Activated naive CD4-positive, alpha-beta T cell treated with Interleukin-2 at 50 U/mL for 16 hours (primary cell): ENCODE measurements around the gene CASS4.
"Not testable (repeated sequence)": the region's sequence is repeated elsewhere in the genome, so short reads cannot be mapped to it uniquely, and the experiment has no call there.

Experiments
- DNase-seq: peaks from one replicate; pipeline ENCODE4 v3.0.0-alpha.2; 2020

Gene CASS4, protein sequence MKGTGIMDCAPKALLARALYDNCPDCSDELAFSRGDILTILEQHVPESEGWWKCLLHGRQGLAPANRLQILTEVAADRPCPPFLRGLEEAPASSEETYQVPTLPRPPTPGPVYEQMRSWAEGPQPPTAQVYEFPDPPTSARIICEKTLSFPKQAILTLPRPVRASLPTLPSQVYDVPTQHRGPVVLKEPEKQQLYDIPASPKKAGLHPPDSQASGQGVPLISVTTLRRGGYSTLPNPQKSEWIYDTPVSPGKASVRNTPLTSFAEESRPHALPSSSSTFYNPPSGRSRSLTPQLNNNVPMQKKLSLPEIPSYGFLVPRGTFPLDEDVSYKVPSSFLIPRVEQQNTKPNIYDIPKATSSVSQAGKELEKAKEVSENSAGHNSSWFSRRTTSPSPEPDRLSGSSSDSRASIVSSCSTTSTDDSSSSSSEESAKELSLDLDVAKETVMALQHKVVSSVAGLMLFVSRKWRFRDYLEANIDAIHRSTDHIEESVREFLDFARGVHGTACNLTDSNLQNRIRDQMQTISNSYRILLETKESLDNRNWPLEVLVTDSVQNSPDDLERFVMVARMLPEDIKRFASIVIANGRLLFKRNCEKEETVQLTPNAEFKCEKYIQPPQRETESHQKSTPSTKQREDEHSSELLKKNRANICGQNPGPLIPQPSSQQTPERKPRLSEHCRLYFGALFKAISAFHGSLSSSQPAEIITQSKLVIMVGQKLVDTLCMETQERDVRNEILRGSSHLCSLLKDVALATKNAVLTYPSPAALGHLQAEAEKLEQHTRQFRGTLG

DNA sequence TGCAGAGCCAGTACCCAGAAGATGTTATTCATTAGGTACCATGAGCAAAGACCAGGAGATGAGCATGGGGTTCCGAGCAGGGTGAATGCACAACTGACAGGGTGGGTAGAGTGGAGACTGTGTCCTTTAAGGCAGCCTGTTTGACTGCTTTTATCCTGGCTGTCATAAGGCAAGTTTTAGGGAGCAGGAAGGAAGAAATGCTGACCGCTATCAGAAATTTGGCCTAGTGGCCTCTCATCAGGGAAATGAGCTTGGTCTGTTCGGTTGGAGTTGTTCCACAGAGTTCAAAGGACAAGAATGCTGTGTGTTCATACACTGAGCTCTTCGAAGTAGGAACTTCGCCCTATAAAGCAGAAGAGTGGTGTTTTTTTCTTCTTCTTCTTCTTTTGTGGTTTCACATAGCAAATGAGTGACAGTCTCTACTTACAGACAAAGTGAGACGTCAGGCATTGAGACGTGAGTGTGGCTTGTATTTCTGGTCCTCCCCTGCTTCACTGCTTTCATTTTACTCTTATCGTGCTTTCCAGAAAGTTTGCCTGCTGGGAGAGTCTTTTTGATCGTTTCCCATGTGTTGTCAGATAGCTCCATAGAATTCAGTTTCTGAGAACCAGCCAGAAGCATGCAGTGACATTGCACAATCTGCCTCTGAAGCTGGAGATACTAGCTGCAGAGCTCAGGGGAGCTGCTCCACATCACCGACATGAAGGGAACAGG is at the start of gene CASS4:
Gene CASS4 (plus strand): TSS at position 502 of the 714 bp plus-strand sequence. CDS start 199 bp downstream, at position 701.
- peak; percentile 35 for DNase-seq

DNA sequence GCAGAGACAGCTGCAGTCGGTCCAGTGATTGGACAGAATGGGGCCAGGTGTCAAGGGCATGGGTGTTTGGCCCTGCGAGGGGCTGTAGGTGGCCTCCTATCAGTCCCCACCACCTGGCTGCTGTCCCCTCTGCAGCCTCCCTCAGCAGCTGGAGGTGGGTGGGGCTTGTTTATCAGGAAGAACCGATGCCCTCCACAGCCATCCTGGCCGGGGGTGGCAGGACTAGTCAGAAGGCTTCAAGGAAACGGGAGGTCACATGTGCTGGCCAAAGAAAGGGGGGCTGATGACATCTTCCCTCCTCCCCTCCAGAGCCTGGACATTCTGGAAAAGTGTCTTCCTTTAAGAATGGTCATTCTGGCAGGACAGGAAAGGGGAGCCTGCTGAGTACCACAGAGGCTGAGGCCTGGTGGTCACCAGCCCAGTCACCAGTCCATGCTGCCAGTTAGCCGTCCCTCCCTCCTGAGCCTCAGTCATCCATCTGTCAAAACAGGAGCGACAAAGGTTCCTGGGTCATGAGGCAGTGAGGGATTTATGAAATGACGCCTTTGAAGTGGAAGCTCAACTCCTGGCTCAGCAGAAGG is 49.1 kb upstream of the CASS4 start:
- no peak for DNase-seq

GRCh38 chr20:56363491-56363890 is 48.6 kb upstream of the CASS4 start:
- DNase-seq, result no peak

DNA sequence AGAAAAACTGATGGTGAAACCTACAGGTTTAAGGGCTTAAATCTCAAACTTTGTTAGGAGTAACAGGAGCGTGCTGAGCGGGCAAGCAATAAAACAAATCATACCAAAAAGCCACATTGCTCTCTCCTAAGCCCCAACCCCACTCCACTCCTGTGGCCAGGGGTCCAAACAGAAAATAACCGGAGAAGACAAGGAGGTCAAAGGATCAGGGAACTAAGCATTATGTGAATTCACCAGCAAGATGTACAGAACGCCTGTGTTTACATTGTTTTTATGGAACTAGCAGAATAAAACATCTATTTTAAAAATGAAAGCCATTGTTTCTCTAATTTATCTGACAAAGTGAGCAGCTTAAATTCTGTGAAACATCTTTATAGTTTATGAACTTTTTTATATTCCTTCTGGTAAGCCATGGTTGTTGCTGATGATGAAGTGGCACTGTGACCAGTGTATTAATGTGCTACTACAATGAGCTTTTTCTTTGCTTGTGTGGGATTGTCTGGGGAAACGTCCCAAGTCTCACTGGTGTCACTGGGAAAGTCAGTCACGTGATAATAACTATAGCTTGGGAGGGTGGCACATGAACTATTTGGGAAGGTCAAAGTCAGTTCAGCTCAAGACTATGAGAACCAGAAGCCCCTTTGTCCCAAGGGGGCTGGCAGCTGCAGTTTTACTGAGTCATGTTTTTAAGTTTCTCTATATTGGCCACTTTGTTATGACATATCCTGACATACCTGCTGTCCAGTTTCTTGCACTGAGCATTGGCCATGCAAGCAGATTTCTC is 43.5 kb upstream of the CASS4 start:
- no peak for DNase-seq

- no peak for DNase-seq
Observed at GRCh38 chr20:56369179-56369578, 42.9 kb upstream of the CASS4 start.

GRCh38 chr20:56371977-56372376 is 40.1 kb upstream of the CASS4 start:
- no peak for DNase-seq

GRCh38 chr20:56372850-56373249 is 39.2 kb upstream of the CASS4 start:
- DNase-seq, result no peak

DNA sequence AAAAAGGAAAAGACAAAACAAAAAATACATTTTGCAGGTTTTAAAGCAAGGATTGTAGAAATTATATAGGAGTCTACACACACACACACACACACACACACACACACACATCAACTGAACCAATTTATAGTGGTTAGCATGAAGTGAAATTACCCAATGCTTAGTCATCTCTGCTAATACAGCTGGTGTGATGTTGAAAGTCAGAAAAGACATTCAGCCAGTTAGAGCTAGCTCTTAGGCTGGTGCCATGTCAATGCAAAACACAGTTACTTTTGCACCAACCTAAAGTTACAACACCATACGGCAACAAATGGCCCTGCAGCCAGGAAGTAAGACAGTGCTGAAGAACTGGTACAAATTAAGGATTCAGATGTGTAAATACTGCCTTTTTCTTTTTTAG is 38.1 kb upstream of the CASS4 start:
- DNase-seq, result no peak

DNA sequence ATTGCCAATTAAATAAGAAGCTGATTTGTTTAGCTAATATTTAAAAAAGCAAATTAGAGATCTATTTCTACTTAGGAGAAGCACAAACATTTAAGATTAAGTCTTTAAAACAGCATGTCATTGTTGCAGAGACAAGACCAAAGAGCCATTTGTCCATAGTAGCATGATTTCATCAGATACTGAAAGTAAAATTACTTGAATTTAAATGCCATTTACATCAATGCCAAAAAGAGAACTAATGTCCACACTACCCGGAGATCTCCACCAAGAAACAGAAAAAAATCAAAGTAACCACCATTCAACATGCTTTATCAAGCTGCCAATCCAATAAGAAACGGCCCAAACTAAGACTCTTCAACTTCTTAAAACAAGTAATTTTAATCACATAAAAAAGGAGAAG is 35.7 kb upstream of the CASS4 start:
- DNase-seq, result no peak

DNA sequence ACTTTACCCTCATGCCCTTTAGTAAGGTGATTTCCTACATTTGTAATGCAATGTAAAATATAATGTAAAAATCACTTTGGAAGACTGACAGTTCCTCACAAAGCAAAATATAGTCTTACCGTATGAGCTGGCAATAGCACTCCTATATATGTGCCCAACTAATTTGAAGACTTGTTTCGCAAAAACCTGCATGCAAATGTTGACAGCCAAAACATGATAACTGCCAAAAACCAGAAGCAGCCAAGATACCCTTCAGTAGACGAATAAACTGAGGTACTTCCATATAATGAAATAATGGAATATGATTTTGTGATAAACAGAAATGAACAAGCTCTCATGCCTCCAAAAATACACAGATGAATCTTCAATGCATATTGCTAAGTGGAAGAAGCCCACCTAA is 33.7 kb upstream of the CASS4 start:
- DNase-seq, result no peak

DNA sequence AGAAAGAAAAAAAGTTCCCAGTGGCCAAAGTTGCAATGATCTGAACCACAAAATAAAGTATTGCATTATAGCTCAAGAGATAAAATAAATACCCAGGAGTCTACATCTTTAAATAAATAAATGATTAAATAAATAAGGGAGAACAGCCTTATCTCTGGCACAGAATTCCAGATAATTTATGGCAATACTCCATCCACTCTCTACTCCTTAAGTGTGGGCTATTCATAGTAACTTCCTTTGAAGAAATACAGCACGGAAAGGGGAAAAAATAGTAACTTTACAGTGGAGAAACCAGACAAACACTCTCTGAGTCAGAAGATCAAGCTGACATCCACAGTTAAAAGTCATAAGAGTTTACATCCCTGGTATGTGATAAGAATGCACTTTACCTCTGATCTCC is 31.7 kb upstream of the CASS4 start:
- DNase-seq, result no peak

GRCh38 chr20:56381501-56381900 is 30.6 kb upstream of the CASS4 start:
- no peak for DNase-seq

DNA sequence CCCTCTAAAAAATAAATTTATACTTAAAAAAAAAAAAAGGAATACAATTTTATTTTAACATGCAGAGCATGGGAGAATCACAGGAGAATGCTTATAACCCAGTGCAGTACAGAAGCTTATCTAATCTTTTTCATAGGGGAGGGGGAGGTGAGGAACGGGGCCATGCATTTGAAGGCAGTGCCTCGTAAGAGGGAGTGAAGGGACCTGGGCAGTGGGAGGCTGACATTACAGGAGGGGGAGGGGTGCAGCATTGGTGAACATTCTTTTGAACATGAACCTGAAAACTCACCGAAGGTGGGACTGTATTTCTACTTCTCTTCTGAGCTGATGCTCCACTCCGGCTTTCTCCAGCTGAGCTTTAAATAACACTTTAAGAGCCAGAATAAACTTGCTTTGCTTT is 29.4 kb upstream of the CASS4 start:
- DNase-seq, result no peak

- DNase-seq, result no peak
Observed at GRCh38 chr20:56383334-56383733, 28.7 kb upstream of the CASS4 start.

DNA sequence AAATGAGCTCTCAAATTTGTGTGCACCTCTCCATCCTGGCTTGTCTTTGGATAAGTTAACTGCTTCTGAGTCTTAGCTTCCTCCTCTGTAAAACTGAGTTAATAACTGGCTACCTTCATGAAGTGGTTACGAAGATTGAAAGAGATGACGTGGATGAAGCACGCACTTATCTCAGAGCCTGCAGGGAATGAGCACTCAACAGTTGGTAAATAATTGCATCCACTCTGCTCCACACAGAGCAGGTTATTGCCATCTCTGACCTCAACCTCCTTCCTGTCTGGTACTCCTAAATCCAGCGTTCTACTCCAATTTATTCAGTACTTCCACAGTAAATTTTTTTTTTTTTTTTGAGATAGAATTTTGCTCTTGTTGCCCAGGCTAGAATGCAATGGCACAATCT is 26.9 kb upstream of the CASS4 start:
- no peak for DNase-seq

DNA sequence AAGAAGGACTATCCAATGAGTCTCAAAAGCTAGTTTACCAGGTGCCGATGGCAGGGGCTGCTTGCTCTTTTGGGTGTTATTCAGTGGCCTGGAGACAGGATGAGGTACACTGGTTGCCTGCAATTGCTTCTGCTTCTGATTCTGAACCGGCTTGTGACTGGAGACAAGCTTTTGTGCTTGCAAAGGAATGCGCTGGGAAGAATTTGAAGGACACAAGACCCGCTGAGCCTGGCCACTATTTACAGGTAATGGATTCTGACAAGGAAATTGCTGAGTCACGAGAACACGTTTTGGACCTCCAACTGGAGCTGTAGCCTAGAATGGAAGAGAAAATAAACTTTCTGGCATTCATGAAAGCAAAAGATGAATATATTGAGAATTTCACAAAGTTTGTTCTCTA is 25.8 kb upstream of the CASS4 start:
- DNase-seq, result no peak

GRCh38 chr20:56388882-56389281 is 23.2 kb upstream of the CASS4 start:
- DNase-seq, result no peak

DNA sequence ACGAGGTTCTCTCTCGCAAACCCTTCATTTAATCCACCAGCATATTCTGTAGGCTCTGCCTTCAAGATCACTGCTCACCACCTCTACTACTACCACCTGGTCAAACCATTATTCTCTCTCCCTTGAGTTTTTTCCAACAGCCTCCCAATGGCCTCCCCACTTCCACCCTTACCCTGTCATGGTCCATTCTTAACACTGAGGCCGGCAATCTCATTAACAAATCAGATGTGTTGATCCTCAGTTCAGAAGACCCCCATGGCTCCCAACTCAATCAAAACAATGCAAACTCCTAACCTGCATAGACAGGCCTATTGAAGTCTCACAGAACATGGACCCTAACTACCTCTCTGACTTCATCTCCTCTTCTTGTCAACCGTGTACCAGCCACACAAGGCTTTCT is 22.3 kb upstream of the CASS4 start:
- DNase-seq, result no peak

- DNase-seq, result not testable (repeated sequence)
Observed at GRCh38 chr20:56390396-56390795, 21.7 kb upstream of the CASS4 start.

DNA sequence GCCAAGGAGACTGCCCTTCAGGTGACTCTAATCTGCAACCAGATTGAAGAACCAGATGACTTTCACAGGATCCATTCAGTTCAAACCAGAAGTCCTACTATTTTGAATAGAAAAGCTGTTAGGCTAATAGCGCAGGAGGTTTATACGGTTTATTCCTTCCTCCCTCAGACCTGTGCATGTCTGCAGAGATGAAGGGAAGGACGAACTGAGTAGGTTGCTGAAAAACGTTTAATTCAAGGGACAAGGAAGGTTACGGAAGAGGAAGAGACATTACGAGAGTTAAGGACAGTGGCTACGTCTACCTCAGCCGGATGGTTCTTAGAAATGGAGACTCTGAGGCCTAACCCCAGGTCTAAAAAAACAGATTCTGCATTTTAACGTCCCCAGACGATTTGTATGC is 21.0 kb upstream of the CASS4 start:
- no peak for DNase-seq

DNA sequence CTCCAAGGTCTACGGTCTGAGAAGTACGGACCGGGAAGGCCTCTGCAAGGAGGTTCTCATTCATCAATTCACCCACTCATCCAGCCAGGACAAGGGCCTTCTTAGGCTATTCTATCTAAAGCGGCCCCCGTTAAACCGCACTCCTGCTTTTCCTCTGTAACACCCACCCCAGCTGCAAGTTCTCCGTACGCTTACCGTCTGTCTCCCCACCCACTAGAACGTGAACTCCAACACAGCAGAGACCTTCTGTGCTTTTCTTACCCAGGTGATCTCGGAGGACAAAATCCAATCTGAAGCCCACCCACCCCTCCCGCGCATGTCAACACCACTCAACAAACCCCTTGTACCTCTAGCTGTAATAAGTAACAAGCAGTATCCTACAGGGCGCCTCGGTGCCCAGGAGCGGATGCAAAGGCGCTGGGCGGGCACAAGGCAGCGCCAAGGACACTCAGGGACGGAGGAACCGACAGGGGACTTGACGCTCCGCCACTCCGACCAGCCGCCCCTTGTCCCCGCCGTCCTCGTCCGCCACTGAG is 20.4 kb upstream of the CASS4 start:
- no peak for DNase-seq
